ENCODE results near the gene TMEM18.

TMEM18 gene

DNA sequence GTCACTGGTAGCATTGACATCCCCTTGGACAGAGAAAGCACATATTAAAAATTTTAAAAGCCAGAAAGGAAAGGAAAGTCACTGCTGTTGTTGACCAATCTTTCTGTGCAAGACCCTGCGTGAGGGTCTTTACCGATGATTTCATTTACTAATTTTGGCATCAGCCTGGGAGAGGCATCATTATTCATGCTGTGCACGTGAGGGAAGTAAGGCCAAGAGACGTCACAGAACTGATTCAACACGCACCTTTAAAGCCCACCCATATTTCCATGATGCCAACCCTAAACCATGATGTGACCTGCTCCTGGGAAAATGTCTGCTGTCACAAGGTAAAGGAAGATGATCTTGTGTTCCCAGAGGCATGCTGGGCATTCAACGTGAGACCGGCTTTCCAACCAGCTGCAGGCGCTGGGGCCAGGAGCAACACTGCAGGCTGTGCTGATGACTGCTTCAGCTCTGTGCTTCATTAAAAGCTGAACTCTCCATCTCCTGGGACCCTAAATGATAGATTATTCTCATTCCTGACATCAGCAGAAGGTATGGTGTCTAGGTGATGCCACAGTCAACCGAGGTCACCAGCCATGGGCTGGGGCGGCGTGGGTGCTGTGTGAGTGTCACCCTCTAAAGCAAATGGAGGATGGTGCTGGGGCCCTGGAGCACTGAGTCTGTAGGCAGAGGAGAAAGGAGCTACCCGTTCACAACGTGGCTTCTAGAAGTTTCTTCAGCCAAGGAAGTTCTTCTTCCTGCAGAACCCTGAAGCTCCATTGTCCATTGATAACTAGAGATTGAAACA, 53.9 kb downstream of the TMEM18 start:
- TF ChIP-seq, protein P1, sequence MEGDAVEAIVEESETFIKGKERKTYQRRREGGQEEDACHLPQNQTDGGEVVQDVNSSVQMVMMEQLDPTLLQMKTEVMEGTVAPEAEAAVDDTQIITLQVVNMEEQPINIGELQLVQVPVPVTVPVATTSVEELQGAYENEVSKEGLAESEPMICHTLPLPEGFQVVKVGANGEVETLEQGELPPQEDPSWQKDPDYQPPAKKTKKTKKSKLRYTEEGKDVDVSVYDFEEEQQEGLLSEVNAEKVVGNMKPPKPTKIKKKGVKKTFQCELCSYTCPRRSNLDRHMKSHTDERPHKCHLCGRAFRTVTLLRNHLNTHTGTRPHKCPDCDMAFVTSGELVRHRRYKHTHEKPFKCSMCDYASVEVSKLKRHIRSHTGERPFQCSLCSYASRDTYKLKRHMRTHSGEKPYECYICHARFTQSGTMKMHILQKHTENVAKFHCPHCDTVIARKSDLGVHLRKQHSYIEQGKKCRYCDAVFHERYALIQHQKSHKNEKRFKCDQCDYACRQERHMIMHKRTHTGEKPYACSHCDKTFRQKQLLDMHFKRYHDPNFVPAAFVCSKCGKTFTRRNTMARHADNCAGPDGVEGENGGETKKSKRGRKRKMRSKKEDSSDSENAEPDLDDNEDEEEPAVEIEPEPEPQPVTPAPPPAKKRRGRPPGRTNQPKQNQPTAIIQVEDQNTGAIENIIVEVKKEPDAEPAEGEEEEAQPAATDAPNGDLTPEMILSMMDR (IDR thresholded peaks at IDR 0.05; ENCODE audit: low read depth, low read length, missing control alignments) = no peak
- H3K4me3 ChIP-seq (replicated peaks; ENCODE audit: low read depth, low read length) = no peak overlapping the region
- DNase-seq (ENCODE audit: extremely low read depth, low read depth) = no peak

- DNase-seq (ENCODE audit: extremely low read depth, low read depth) = no peak
- TF ChIP-seq, protein P1 (IDR thresholded peaks at IDR 0.05; ENCODE audit: low read depth, low read length, missing control alignments) = no peak
- H3K4me3 ChIP-seq (replicated peaks; ENCODE audit: low read depth, low read length) = no peak overlapping the region
Measured at GRCh38 chr2:622357-622756, 54.8 kb downstream of the TMEM18 start.

DNA sequence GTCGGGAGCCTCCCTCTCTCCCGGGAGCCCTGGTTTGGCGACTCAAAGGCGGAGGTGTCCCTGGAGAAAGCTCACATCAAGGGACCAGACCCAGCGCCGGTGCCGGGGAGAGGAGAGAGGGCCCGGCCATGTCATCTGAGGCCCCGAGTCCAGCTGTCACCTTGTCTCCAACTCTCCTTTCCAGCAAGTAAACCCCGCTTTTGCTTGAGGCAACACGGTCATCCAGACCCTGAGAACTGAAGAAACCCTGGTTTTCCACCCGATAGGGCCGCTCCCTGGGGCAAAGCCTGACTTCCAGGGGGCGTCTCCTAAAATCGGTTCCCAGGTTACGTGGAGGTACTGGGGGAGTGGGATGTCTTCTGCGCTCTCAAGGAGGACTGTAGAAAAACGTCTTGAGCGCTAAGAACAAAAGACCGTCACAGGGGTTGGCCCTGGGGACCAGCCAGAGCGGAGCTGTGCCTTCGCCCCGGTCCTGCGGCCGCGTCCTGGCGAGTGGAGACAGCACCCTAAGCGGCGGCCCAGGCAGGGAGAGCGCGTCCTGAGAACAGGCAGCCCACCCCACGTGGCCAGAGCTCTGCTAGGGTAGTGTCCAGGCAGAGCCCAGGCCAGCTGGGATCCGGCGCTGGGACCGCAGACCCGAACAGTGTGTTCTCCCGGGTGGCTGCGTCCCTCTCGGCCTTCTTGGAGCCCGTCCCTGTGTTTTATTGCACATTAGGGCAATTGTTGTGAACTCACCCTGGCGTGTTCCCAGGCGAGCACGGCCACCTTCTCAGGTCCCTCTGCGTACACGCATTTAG, 55.7 kb downstream of the TMEM18 start:
- no peak for DNase-seq (ENCODE audit: extremely low read depth, low read depth)
- no peak overlapping the region for H3K4me3 ChIP-seq (replicated peaks; ENCODE audit: low read depth, low read length)
- TF ChIP-seq, protein P1 (IDR thresholded peaks at IDR 0.05; ENCODE audit: low read depth, low read length, missing control alignments) = no peak

DNA sequence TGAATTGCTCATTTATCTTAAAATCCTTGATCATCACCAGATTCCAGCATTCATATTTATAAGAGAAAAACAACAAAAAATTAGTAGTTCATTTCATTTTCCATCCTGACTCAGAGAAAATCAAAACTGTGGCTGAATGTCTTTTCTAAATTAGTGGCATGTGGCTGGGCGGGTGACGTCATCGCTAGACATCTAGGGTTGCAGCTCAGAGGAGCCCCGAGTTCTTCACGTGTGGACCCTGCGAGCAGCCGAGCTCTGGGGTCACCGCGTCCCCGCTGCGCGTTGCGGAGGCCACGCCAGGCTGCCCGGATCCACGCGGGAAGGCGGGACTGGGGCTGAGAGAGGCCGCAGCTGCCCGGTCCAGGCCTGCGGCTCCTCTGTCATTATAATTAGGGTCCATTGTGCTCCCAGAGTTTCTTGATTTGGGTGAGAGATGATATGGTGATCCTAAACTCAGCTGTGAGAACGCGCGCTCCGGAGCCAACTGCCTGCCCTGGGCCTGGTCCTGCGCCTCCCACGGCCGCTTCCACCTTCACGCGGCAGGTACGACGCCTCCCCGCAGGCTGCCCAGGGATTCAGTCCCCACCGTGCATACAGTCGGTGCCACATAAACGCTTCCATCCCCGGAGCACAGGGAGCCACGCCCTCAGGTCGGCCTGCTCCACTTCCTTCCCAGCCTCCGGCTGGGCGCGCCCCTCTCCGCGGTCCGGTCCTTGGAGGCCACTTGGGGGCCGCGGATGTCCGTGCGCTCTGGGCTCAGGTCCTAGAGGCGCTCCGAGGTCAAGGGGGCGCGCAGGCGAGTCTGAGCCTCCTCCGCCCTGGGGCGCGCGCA, 56.5 kb downstream of the TMEM18 start:
- TF ChIP-seq, protein P1 (IDR thresholded peaks at IDR 0.05; ENCODE audit: low read depth, low read length, missing control alignments) = no peak
- no peak overlapping the region for H3K4me3 ChIP-seq (replicated peaks; ENCODE audit: low read depth, low read length)
- DNase-seq (ENCODE audit: extremely low read depth, low read depth) = no peak

DNA sequence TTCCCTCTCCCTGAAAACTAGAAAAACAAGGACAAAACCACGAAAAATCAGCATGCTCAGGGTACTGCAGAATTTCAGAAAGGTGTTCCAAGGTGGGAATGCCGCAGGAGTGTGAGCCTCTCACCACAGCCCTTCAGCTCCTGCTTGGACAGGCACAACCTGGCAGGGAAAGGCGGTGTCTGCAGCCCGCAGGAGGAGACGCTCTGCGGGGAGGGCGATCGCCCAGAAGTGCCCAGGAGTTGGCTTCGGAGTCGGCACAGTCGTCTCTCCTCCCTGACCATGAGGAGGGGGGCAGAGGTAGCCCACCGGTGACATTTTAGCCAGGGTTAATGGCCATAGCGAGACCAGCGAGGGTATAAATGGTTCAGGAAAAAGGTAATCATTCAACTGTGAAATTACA, 57.2 kb downstream of the TMEM18 start:
- no peak overlapping the region for H3K4me3 ChIP-seq (replicated peaks; ENCODE audit: low read depth, low read length)
- TF ChIP-seq, protein P1 (IDR thresholded peaks at IDR 0.05; ENCODE audit: low read depth, low read length, missing control alignments) = no peak
- no peak for DNase-seq (ENCODE audit: extremely low read depth, low read depth)

DNA sequence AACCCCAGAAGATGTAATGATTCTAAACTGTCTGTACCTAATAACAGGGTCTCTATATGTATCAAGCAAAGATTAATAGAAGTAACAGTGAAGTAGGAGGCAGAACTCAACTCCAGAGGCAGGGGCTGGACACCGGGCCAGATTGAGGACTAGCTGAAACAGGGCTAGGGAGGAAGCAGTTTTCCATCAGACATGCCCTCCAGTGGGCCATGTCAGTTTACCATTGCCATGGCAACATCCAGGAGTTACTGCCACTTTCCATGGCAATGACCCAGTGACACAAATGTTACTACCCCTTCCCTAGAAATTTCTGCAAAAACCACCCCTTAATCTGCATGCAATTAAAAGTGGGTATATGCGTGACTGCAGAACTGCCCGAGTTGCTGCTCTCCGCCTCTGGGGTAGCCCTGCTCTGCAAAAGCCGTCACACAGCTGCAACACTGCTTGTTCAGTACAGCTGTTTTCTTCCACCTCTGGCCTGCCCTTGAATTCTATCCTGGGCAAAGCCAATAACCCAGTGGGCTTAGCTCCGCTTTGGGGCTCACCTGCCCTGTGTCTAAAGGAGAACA, 58.7 kb downstream of the TMEM18 start:
- no peak for DNase-seq (ENCODE audit: extremely low read depth, low read depth)
- no peak overlapping the region for H3K4me3 ChIP-seq (replicated peaks; ENCODE audit: low read depth, low read length)
- TF ChIP-seq, protein P1 (IDR thresholded peaks at IDR 0.05; ENCODE audit: low read depth, low read length, missing control alignments) = no peak

Measured in HFF-Myc (cell line).